HG03342 (cell line): Measurements from ENCODE around the gene DROSHA.

Experiments used
- ATAC-seq: cut with Tn5 transposase; IDR thresholded peaks from one replicate; pipeline ENCODE4 v1.9.1; 2021; ENCODE audit warnings: mild to moderate bottlenecking, moderate library complexity; ENCODE audit not compliant: unreplicated experiment

DROSHA gene

DNA sequence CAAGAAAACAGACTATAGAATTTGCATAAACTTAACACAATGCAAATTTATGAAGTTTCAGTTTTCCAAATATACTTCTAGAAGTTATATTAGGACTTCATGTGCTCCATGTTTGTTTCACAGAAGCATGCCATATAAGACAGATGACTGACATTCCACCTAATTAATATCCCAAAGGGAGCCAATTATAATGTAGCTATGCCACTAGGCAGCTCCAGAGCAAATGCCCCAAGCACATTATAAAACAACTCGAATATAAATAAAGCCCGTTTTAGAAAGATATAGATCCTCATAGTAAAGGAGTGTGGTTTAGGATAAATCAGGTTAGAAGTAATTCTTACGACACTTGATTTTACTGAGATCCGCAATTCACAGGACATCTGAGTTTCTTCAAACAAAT is 8.9 kb downstream of the DROSHA start:
- ATAC-seq, result no peak

DNA sequence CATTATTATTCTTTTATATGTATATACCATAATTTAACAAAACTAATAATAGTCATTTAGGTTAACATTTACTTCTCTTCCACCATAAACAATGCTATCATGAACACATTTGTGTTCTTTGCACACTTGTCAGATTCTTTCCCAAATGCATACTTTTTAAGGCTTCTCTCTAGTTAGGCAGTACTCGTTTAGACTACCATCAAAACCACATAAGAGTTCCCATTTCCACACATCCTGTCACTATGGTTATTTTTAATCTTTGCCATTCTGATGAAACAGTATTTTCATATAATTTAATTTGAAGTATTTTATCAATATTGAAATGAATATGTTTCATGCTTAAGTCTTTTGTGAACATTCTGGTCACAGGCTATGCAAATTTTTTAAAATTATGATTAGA is 15.1 kb downstream of the DROSHA start:
- no peak for ATAC-seq

GRCh38 chr5:31511305-31511704 is 20.6 kb downstream of the DROSHA start:
- no peak for ATAC-seq

- ATAC-seq, result no peak
These were observed 27.4 kb downstream of the DROSHA start for GRCh38 chr5:31504529-31504928.

GRCh38 chr5:31502506-31502905 is 29.4 kb downstream of the DROSHA start:
- ATAC-seq, result no peak

GRCh38 chr5:31500256-31500655 is 31.6 kb downstream of the DROSHA start:
- ATAC-seq, result no peak

DNA sequence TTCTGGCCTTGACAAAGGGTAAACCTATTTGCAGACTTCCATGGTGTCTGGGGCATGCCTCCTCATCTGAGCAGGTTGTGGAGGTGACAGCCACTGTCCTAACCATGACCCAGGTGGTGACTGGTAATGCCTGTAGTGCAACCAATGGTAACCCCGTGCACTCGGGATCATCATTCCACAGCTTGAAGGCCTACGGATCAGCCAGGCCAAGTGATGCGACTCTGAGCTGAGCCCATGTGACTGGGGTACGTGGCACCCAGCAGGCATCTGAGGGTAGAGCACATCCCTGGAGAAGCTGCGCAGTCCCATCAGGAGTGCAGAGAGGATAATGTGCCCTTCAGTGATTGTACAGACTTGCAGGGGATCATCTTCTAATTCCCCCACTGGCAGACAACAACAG is 35.0 kb downstream of the DROSHA start:
- no peak for ATAC-seq

DNA sequence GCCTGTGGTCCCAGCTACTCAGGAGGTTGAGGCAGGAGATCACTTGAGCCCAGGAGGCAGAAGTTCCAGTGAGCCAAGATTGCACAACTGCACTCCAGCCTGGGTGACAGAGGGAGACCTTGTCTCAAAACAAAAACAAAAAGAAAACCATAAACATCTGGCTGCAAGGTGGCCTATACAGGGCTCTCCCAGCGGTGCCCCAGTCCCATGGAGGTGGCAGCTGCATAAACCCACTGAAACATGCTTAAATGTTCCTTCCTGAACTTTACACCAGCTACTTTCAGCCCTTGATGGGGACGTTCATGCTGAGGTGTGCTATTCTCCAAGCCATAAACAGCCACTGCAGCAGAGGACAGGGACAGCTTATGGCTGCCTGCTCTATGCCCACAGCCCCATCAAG is 35.6 kb downstream of the DROSHA start:
- ATAC-seq, result no peak

GRCh38 chr5:31495336-31495735 is 36.6 kb downstream of the DROSHA start:
- ATAC-seq, result no peak

- no peak for ATAC-seq
These were observed 39.0 kb downstream of the DROSHA start for GRCh38 chr5:31492869-31493268.

GRCh38 chr5:31487506-31487905 is 44.4 kb downstream of the DROSHA start:
- ATAC-seq, result no peak

- no peak for ATAC-seq
These were observed 45.5 kb downstream of the DROSHA start for GRCh38 chr5:31486441-31486840.

DNA sequence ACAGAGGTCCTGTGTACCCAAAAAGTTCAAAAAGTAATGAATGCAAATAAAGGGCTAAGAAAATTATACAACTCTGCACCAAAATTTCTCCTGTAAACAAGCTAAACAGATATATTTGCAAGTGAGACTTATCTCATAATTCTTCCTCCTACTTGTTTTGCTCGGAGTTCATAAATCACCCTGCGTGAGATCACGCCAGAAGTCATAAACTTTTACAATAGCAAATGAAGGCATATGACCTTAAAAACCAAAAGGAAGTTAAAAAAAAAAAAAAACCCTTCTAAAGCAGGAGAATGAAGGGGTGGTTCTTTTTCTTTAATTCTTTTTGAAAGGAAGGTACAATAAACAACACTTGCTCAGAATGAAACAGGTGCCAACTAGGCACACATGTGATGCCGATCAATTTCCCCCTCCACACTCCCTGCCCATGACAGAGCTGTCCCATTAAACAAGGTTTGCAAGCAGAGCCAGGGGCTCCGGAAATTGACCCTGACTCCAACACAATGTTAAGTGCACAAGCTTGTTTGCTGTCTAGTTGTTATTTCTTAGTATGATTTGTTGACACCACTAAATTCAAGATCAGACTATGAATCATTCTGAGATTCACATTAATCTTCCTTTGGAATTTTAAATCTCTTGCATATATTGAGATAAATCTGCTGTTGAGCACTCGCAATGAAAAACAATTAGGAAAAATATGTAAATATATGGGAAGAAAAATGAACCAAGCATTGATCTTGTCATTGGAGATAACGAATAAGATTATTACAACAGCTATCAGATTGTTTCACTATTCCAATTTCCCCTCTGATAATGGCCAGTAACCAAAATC is 46.3 kb downstream of the DROSHA start:
- ATAC-seq, result no peak

DNA sequence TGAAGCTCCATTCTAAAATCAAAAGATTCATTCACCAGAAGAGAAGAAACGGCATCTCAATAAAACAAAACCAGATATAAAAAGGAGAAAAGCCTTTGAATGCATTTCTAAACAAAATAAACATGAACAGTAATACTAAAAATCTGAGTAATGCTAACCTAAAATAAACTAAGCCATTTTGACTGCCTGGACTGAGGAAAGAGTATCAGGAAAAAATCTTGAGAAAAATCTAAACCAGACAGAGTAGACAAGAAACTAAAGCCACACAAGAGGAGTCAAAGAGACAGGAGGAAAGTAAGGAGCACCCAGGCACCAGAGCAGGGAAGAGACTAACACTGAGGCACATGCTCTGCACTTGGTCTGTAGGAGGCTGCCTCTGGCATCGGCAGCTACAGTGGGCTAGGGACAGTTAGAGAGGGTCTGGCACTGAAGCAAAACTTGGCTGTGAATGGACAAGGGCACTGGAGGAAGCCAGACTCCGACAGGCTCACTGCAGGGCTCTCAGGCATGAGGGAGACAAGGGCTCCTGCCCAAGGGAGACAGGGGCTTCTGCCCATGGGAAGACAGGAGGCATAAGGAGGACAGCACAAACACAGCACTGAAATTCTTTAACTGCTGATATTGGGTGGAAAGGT is 50.2 kb downstream of the DROSHA start:
- ATAC-seq, result no peak

GRCh38 chr5:31479706-31480105 is 52.2 kb downstream of the DROSHA start:
- peak; percentile 73 for ATAC-seq

DNA sequence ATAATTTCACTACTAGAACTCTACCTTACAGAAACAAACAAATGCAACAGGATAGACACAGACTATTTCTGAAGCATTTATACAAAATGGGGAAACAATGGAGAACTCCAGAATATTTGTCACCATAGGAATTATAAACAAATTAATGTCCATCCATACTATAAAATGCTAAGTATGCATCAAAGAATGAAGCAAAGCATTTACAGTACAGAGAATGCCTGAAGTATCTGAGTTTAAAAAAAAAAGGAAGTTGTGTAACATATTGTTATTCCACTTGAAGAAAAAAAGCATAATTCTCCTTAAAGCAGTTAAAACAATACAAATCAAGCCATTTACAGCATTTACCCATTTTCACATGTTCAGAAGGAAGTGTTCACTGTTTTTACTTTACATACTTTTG is 53.0 kb downstream of the DROSHA start:
- ATAC-seq, result no peak

DNA sequence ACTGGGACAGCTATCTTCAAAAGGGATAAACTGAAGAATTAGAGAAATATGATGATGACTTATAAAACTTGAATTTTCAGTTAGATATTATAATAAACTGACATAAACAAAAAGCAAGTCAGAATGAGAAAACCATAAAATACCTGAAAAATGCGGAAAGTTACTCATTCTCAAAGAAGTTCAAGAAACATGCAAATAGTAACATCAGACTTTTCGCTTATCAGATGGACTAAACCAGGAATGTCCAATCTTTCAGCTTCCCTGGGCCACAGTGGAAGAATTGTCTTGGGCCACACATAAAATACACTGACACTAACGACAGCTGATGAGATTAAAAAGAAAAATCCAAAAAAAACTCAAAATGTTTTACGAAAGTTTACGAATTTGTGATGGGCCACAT is 53.9 kb downstream of the DROSHA start:
- ATAC-seq, result no peak

GRCh38 chr5:31477516-31477915 is 54.4 kb downstream of the DROSHA start:
- no peak for ATAC-seq

- no peak for ATAC-seq
These were observed 55.2 kb downstream of the DROSHA start for GRCh38 chr5:31476738-31477141.

DNA sequence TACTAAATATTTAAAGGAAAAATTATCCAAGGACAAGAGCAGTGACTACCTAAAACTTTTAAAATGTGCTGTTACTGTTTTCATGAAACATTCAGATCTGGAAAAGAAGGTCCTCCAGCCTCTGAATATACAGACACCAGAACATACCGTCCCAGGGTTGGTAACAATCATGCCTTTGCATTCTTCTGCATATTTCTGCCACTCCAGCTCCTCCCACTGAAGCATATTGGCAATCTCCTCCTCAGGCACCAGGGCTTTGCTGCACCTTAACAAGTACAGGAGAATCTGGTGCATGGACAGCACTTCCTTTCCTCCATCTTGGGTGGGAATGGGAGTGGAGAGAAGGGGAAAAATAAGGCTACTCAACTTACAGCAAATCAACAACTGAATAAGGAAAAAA is 60.0 kb downstream of the DROSHA start:
- ATAC-seq, result no peak

DNA sequence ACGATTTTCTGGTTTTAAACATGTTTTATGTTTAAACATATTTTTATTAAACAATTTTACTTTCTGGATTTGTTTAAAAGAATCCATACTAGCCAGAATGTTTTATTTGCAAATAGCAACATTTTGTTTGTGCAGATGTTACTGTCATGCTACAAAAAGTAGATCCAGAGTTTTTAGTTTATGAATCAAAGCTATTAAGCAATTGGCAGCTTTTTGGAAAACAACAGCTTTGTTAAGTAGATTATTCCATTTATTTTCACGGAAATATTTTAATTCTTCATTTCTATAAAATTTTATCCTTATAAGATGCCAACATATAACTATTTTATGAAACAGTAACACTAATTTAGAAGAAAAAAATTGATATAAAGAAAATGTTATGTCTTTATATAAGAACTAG is 60.9 kb downstream of the DROSHA start:
- no peak for ATAC-seq

DNA sequence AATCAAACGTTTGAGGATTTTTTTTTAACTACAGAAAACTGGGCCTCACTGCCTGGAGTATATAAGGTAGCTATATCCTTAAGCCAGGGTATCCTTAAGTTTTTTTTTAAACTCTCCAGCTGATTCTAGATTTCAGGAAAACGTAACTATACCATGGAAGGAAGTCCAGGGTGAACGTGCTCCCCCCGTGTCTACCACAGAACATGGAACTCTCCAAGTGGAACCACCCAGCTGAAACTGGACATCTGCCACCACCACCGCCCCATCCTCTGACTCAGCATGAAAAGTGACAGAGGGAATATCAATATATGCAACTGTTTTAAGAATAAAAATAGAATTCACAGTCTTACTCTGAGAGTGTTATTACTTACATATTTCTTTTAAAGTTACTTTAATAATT is 61.3 kb downstream of the DROSHA start:
- ATAC-seq, result no peak

DNA sequence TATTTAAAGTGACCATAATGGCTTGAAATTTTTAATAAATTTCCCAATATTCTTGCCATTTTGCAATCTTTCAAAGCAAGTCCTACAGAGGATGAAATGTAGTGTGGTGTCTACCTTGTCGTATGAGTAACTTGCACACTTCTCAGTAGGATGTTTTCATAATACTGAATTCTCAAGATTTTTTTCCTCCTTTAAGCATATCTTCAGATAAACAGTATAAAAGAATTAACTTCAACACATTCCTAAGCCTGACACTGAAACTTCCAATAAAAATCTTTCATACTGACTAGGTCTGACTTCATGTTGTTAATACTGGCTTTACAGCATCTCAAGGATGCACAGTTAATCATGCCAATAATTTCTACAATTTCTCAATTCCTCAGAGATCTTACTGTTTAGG is 62.0 kb downstream of the DROSHA start:
- ATAC-seq, result no peak
